HEK293 (cell line): ENCODE results near the gene CDKN2D.
A peak's percentile ranks its signal among the peaks of the same experiment; 100 is the strongest.

ENCODE experiments used
- CTCF ChIA-PET: fragments of 350-600 bp; formaldehyde crosslinking; extraction: SDS; loops from one replicate; lab custom pipeline; 2021; ENCODE audit warnings: antibody characterized with exemption; lab: Yijun Ruan, JAX
- POLR2A ChIA-PET: fragments of 300-600 bp; formaldehyde crosslinking; extraction: SDS; loops from one replicate; lab custom pipeline; 2020; ENCODE audit warnings: antibody characterized with exemption, inconsistent platforms; lab: Yijun Ruan, JAX
- H3K27ac ChIP-seq: fragments of 200-500 bp; sonication (Bioruptor generic); 2 replicates; pipeline ENCODE4 v1.5.1; 2014; ENCODE audit warnings: low read depth, low read length, control low read depth, inconsistent platforms; ENCODE audit errors: extremely low read depth
- H3K36me3 ChIP-seq, 2 experiments: fragments of 200-500 bp in 1 of 2; sonication (Bioruptor generic) in 1 of 2; 1 replicate in 1 of 2; 2 replicates in 1 of 2; pipeline ENCODE4 v1.5.1; 2014 to 2017; ENCODE audit warnings: inconsistent platforms in 2 of 2, low read length in 2 of 2; ENCODE audit not compliant: control insufficient read depth in 2 of 2, insufficient read depth in 1 of 2
- H3K4me1 ChIP-seq: fragments of 200-500 bp; sonication (Bioruptor generic); 2 replicates; pipeline ENCODE4 v1.5.1; 2014; ENCODE audit warnings: mild to moderate bottlenecking, low read length, inconsistent platforms; ENCODE audit not compliant: control insufficient read depth, insufficient read depth
- H3K4me3 ChIP-seq: 2 replicates; pipeline ENCODE4 v1.5.1; 2011; ENCODE audit warnings: low read depth, mild to moderate bottlenecking, control low read depth, low read length, moderate library complexity
- H3K9me3 ChIP-seq: fragments of 200-500 bp; sonication (Bioruptor generic); 2 replicates; pipeline ENCODE4 v1.5.1; 2014; ENCODE audit warnings: low read depth, low read length, inconsistent platforms; ENCODE audit not compliant: control insufficient read depth, insufficient read depth
- ATF2 ChIP-seq: fragments of 450-650 bp; formaldehyde crosslinking; IDR thresholded peaks from 2 replicates; pipeline ENCODE4 v1.5.1; 2016; ENCODE audit warnings: missing biosample characterization, missing genetic modification characterization, low read depth
- PRDM10 ChIP-seq: fragments of 450-650 bp; formaldehyde crosslinking; IDR thresholded peaks from 2 replicates; pipeline ENCODE4 v1.5.1; 2016; ENCODE audit warnings: missing biosample characterization, missing genetic modification characterization
- SCRT1 ChIP-seq: fragments of 450-650 bp; formaldehyde crosslinking; IDR thresholded peaks from 2 replicates; pipeline ENCODE4 v1.5.1; 2016; ENCODE audit warnings: missing biosample characterization, missing genetic modification characterization, borderline replicate concordance
- SP7 ChIP-seq: fragments of 450-650 bp; formaldehyde crosslinking; IDR thresholded peaks from 2 replicates; pipeline ENCODE4 v1.5.1; 2016; ENCODE audit warnings: missing biosample characterization, missing genetic modification characterization
- YY2 ChIP-seq: fragments of 450-650 bp; formaldehyde crosslinking; IDR thresholded peaks from 2 replicates; pipeline ENCODE4 v1.5.1; 2016; ENCODE audit warnings: missing biosample characterization, missing genetic modification characterization
- ZBTB7A ChIP-seq: fragments of 450-650 bp; formaldehyde crosslinking; IDR thresholded peaks from 2 replicates; pipeline ENCODE4 v1.5.1; 2016; ENCODE audit warnings: low read depth, missing biosample characterization, missing genetic modification characterization
- ZNF121 ChIP-seq: fragments of 450-650 bp; formaldehyde crosslinking; IDR thresholded peaks from 2 replicates; pipeline ENCODE4 v1.5.1; 2016; ENCODE audit warnings: missing biosample characterization, missing genetic modification characterization
- ZNF155 ChIP-seq: fragments of 450-650 bp; formaldehyde crosslinking; IDR thresholded peaks from 2 replicates; pipeline ENCODE4 v1.5.1; 2016; ENCODE audit warnings: missing biosample characterization, missing genetic modification characterization
- ZNF2 ChIP-seq: fragments of 450-650 bp; formaldehyde crosslinking; IDR thresholded peaks from 2 replicates; pipeline ENCODE4 v1.5.1; 2016; ENCODE audit warnings: missing biosample characterization, missing genetic modification characterization
- ZNF223 ChIP-seq: fragments of 450-650 bp; formaldehyde crosslinking; IDR thresholded peaks from 2 replicates; pipeline ENCODE4 v1.5.1; 2016; ENCODE audit warnings: missing biosample characterization, missing genetic modification characterization
- ZNF354C ChIP-seq: fragments of 450-650 bp; formaldehyde crosslinking; IDR thresholded peaks from 2 replicates; pipeline ENCODE4 v1.5.1; 2016; ENCODE audit warnings: missing biosample characterization, missing genetic modification characterization, low read depth, borderline replicate concordance
- ZNF362 ChIP-seq: fragments of 450-650 bp; formaldehyde crosslinking; IDR thresholded peaks from 2 replicates; pipeline ENCODE4 v1.5.1; 2016; ENCODE audit warnings: missing biosample characterization, missing genetic modification characterization
- ZNF366 ChIP-seq: fragments of 450-650 bp; formaldehyde crosslinking; conservative IDR thresholded peaks from 2 replicates; pipeline ENCODE4 v1.5.1; 2016; ENCODE audit warnings: missing biosample characterization, missing genetic modification characterization
- ZNF488 ChIP-seq: fragments of 450-650 bp; formaldehyde crosslinking; IDR thresholded peaks from 2 replicates; pipeline ENCODE4 v1.5.1; 2016; ENCODE audit warnings: missing biosample characterization, missing genetic modification characterization
- ZNF518A ChIP-seq: fragments of 450-650 bp; formaldehyde crosslinking; conservative IDR thresholded peaks from 2 replicates; pipeline ENCODE4 v1.5.1; 2016; ENCODE audit warnings: low read depth, missing biosample characterization, missing genetic modification characterization
- ZNF548 ChIP-seq: fragments of 450-650 bp; formaldehyde crosslinking; IDR thresholded peaks from 2 replicates; pipeline ENCODE4 v1.5.1; 2016; ENCODE audit warnings: missing biosample characterization, missing genetic modification characterization
- ZNF549 ChIP-seq: fragments of 450-650 bp; IDR thresholded peaks from 2 replicates; pipeline ENCODE4 v1.5.1; 2018; ENCODE audit warnings: missing biosample characterization, missing genetic modification characterization, mild to moderate bottlenecking, inconsistent platforms, moderate library complexity
- ZNF571 ChIP-seq: fragments of 450-650 bp; formaldehyde crosslinking; IDR thresholded peaks from 2 replicates; pipeline ENCODE4 v1.5.0; 2017; ENCODE audit warnings: missing biosample characterization, missing genetic modification characterization
- ZNF596 ChIP-seq: fragments of 450-650 bp; IDR thresholded peaks from 2 replicates; pipeline ENCODE4 v1.5.0; 2018; ENCODE audit warnings: missing biosample characterization, mild to moderate bottlenecking, missing genetic modification characterization, moderate library complexity
- ZNF600 ChIP-seq: fragments of 450-650 bp; formaldehyde crosslinking; IDR thresholded peaks from 2 replicates; pipeline ENCODE4 v1.5.1; 2016; ENCODE audit warnings: missing biosample characterization, missing genetic modification characterization
- ZNF629 ChIP-seq: fragments of 450-650 bp; formaldehyde crosslinking; IDR thresholded peaks from 2 replicates; pipeline ENCODE4 v1.5.1; 2017; ENCODE audit warnings: missing biosample characterization, missing genetic modification characterization
- ZNF707 ChIP-seq: fragments of 450-650 bp; formaldehyde crosslinking; IDR thresholded peaks from 2 replicates; pipeline ENCODE4 v1.5.1; 2016; ENCODE audit warnings: missing biosample characterization, missing genetic modification characterization
- ZNF768 ChIP-seq: fragments of 450-650 bp; formaldehyde crosslinking; IDR thresholded peaks from 2 replicates; pipeline ENCODE4 v1.5.1; 2018; ENCODE audit warnings: missing biosample characterization, mild to moderate bottlenecking, missing genetic modification characterization
- ZSCAN30 ChIP-seq: fragments of 450-650 bp; IDR thresholded peaks from 2 replicates; pipeline ENCODE4 v1.5.1; 2018; ENCODE audit warnings: missing biosample characterization, mild to moderate bottlenecking, missing genetic modification characterization, moderate library complexity

Gene CDKN2D

GRCh38 chr19:10575011-10575716 lies 6.4 kb upstream of the CDKN2D start (continued):
- TF ChIP-seq ZBTB7A (tag by site-specific recombination) (no peak), ZNF629 (tag by site-specific recombination) (no peak), ZNF596 (tag by site-specific recombination) (no peak), ZNF488 (tag by site-specific recombination) (no peak), ZNF121 (peak; percentile 89; the same call in 1 of the 2 replicates), ZNF707 (tag by site-specific recombination) (no peak), ZNF223 (tag by site-specific recombination) (peak; percentile 31; the same call in 1 of the 2 replicates), ZSCAN30 (tag by site-specific recombination) (no peak), SP7 (no peak), PRDM10 (tag by site-specific recombination) (peak; percentile 49; the same call in 1 of the 2 replicates), ZNF768 (tag by site-specific recombination) (peak; percentile 44; the same call in 1 of the 2 replicates), ATF2 (no peak)

GRCh38 chr19:10574462-10574861 lies 5.7 kb upstream of the CDKN2D start:
- Histone ChIP-seq H3K9me3 (no peaks in the 10 kb centered on the region), H3K36me3 (no peaks in the 10 kb centered on the region), H3K27ac (no peak overlapping the region), H3K4me1 (no peaks in the 10 kb centered on the region), H3K4me3 (no peak overlapping the region)
- CTCF ChIA-PET, result interaction anchor here (0.7 to 1.4 kb wide), 2 partner anchors 65 to 126 kb away, joined by 3 to 6 read pairs; no protein-coding TSS in a partner anchor
- POLR2A ChIA-PET, result no interaction called here
- TF ChIP-seq ZNF549 (tag by site-specific recombination) (no peak), YY2 (no peak), ZNF548 (no peak), ZNF362 (no peak), ZNF518A (tag by site-specific recombination) (no peak), ZNF223 (tag by site-specific recombination) (peak; percentile 97), ZNF2 (tag by site-specific recombination) (no peak), SCRT1 (no peak), ZNF366 (tag by site-specific recombination) (0 out of 2 replicates have a peak, but pooled peaks have one; percentile 14), ZNF354C (tag by site-specific recombination) (no peak), ZNF571 (tag by site-specific recombination) (no peak), ZNF155 (tag by site-specific recombination) (no peak), ZNF600 (tag by site-specific recombination) (peak; percentile 55)
